Measurements from ENCODE around the gene ZNF215. TPM values are rescaled to one million over a fixed set of nuclear protein-coding genes. Genes with fewer than 3 reads are reported as not detected.

ZNF215 gene
- polyA plus RNA-seq, 1 donor from 2014 or later: 2.5 TPM

GRCh38 chr11:6919698-6920097, 6.5 kb upstream of the ZNF215 start:
- Histone ChIP-seq H3K4me3 (ENCODE audit: low read length) (no peak overlapping the region), H3K9me3 (ENCODE audit: low read length) (no peaks in the 10 kb centered on the region), H3K27ac (ENCODE audit: low read length) (no peak overlapping the region), H3K36me3 (ENCODE audit: insufficient read depth, low read length) (no peaks in the 10 kb centered on the region), H3K79me2 (replicated peaks; ENCODE audit: insufficient read depth, low read length) (no peaks in the 10 kb centered on the region), H3K27me3 (ENCODE audit: insufficient read depth, low read depth, low read length) (no peaks in the 10 kb centered on the region), H3F3A (ENCODE audit: insufficient read depth, low read length, poor library complexity, severe bottlenecking) (no peaks in the 10 kb centered on the region), H3K9me2 (ENCODE audit: insufficient read depth, low read length) (no peaks in the 10 kb centered on the region), H2AFZ (ENCODE audit: low read depth, low read length) (no peak overlapping the region), H3K9ac (ENCODE audit: low read length) (no peak overlapping the region), H3K4me2 (ENCODE audit: low read length) (no peak overlapping the region), H4K20me1 (ENCODE audit: insufficient read depth) (no peaks in the 10 kb centered on the region)
- no peak for TF ChIP-seq RAD21 (conservative IDR thresholded peaks at IDR 0.05)
- TF ChIP-seq POLR2AphosphoS5 (IDR thresholded peaks at IDR 0.05): no peak
- TF ChIP-seq TAF1 (IDR thresholded peaks at IDR 0.05; ENCODE audit: low read depth): no peak
- TF ChIP-seq, protein P1, sequence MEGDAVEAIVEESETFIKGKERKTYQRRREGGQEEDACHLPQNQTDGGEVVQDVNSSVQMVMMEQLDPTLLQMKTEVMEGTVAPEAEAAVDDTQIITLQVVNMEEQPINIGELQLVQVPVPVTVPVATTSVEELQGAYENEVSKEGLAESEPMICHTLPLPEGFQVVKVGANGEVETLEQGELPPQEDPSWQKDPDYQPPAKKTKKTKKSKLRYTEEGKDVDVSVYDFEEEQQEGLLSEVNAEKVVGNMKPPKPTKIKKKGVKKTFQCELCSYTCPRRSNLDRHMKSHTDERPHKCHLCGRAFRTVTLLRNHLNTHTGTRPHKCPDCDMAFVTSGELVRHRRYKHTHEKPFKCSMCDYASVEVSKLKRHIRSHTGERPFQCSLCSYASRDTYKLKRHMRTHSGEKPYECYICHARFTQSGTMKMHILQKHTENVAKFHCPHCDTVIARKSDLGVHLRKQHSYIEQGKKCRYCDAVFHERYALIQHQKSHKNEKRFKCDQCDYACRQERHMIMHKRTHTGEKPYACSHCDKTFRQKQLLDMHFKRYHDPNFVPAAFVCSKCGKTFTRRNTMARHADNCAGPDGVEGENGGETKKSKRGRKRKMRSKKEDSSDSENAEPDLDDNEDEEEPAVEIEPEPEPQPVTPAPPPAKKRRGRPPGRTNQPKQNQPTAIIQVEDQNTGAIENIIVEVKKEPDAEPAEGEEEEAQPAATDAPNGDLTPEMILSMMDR (IDR thresholded peaks at IDR 0.05; ENCODE audit: poor library complexity, severe bottlenecking): no peak

DNA sequence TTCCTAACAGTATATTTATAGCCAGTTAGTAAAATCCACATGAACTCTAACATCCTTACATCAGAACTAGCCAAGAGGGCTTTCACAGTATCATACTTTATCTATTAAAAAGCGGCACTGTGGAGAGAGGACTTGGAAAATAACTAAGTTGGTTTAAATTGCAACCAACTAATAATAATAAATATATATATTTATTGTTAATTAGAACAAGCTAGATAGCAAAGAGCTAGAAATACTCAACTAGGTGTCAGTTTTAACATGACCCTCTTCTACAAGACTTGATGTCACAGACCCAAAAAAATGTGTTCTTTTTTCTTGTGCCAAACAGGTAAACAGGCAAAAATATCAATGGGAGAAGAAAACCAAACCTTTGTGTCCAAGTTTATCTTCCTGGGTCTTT, 5.5 kb upstream of the ZNF215 start, which contains the start of gene OR2D3:
Gene OR2D3, plus strand, starts transcription at position 301 of the 400 bp plus-strand sequence. Its CDS starts 0 bp downstream, at position 301.
- H3K9ac ChIP-seq (ENCODE audit: low read length): no peak within 1 kb of the TSS
- H3K27ac ChIP-seq (ENCODE audit: low read length): no peak within 1 kb of the TSS
- H4K20me1 ChIP-seq (ENCODE audit: insufficient read depth): no peaks in the 10 kb centered on the region
- H3F3A ChIP-seq (ENCODE audit: insufficient read depth, low read length, poor library complexity, severe bottlenecking): no peaks in the 10 kb centered on the region
- H3K4me2 ChIP-seq (ENCODE audit: low read length): no peak within 1 kb of the TSS
- no peaks in the 10 kb centered on the region for H3K79me2 ChIP-seq (replicated peaks; ENCODE audit: insufficient read depth, low read length)
- no peak within 1 kb of the TSS for H3K4me3 ChIP-seq (ENCODE audit: low read length)
- H3K9me2 ChIP-seq (ENCODE audit: insufficient read depth, low read length): no peaks in the 10 kb centered on the region
- H3K9me3 ChIP-seq (ENCODE audit: low read length): no peaks in the 10 kb centered on the region
- H3K27me3 ChIP-seq (ENCODE audit: insufficient read depth, low read depth, low read length): no peaks in the 10 kb centered on the region
- H3K36me3 ChIP-seq (ENCODE audit: insufficient read depth, low read length): no peaks in the 10 kb centered on the region
- H2AFZ ChIP-seq (ENCODE audit: low read depth, low read length): no peak within 1 kb of the TSS
- TF ChIP-seq MXI1 (conservative IDR thresholded peaks at IDR 0.05; ENCODE audit: poor library complexity, severe bottlenecking): no peak
- TF ChIP-seq RAD21 (conservative IDR thresholded peaks at IDR 0.05): no peak
- TF ChIP-seq, protein P1 (IDR thresholded peaks at IDR 0.05; ENCODE audit: poor library complexity, severe bottlenecking): no peak
- TF ChIP-seq POLR2AphosphoS5 (IDR thresholded peaks at IDR 0.05): no peak
- no peak for TF ChIP-seq EZH2 (IDR thresholded peaks at IDR 0.05; ENCODE audit: borderline replicate concordance, insufficient read depth, low read length, poor library complexity, severe bottlenecking)
- no peak for TF ChIP-seq SMC3 (conservative IDR thresholded peaks at IDR 0.05; ENCODE audit: poor library complexity)
- no peak for TF ChIP-seq REST (IDR thresholded peaks at IDR 0.05; ENCODE audit: borderline replicate concordance)
- no peak for TF ChIP-seq EP300 (conservative IDR thresholded peaks at IDR 0.05; ENCODE audit: poor library complexity, severe bottlenecking)
- no peak for TF ChIP-seq TAF1 (IDR thresholded peaks at IDR 0.05; ENCODE audit: low read depth)
